Ammon's horn (tissue), 1 donor: ENCODE results near the gene UBE2M.
"Not testable (repeated sequence)": the region's sequence is repeated elsewhere in the genome, so short reads cannot be mapped to it uniquely, and the experiment has no call there.

Source experiments
- DNase-seq: peaks from one replicate; pipeline ENCODE4 v3.0.0-alpha.2; 2016; ENCODE audit warnings: low spot score

The UBE2M gene

DNA sequence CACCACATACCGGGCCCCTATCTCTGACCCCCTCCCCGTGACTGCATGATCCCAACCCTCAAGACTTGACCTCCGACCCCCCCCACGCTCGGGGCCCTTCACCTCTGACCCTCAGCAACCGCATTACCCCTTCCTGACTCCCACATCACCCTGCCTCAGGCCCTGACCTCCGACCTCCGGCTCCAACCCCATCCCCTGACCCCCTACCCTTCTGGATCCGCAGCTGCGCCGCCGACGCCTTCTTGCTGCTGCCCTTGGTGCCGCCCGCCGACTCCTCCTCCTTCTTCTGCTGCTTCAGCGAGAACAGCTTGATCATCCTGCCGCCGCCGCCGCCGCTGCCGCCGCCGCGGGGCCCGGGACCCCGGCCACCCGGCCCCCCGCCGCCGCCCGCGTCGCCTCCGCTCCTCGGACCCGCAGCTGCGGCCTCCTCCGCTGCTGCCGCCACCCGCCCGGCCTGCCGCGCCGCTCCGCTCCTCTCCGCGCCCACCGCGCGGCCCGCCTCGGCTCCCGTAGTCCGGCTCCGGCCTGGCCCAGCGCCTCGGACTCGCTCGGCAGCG is at the start of gene UBE2M:
UBE2M (minus strand) TSS at position 546 of the 557 bp plus-strand sequence; CDS start at position 316, 230 bp downstream.
- DNase-seq: no peak

DNA sequence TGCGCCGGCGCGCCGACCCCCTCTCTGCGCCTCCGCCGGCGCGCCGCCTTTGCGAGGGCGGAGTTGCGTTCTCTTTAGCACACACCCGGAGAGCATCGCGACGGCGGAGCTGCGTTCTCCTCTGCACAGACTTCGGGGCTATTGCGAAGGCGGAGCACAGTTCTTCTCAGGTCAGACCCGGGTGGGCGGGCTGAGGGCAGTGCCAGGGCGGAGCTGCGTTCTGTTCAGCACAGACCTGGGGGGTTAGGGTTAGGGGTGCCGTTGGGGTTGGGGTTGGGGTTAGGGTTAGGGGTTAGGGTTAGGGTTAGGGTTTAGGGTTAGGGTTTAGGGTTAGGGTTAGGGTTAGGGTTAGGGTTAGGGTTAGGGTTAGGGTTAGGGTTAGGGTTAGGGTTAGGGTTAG is 48.8 kb upstream of the UBE2M start:
- DNase-seq: not testable (repeated sequence)

DNA sequence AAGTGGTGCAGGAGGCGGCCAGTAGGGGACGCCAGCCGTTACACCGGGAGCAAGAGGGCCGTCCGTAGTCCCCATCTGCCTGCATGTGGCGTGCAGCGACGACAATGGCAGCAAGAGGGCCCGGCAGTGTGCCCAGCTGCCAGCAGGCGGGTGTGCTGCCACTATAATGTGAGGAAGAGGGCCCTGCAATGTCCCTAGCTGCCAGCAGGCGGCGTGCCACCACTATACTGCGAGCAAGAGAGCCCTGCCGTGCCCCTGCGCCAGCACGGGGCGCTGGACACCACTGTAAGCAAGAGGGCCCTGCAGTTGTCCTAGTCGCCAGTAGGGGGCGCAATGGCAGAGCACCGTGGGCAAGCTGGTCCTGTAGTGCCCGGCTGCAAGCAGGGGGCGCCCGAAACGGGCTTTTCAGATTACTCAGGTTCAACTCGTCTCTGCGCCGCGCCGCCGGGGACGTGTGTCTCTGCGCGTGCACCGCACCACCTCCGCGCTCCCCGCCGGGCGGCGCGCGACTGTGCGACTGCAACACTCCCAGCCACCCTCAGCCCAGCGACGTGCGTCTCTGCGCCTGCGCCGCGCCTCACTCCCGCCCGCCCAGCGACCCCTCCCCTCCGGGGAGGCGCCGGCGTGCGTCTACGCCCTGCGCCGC is 48.0 kb upstream of the UBE2M start:
- DNase-seq: not testable (repeated sequence)

DNA sequence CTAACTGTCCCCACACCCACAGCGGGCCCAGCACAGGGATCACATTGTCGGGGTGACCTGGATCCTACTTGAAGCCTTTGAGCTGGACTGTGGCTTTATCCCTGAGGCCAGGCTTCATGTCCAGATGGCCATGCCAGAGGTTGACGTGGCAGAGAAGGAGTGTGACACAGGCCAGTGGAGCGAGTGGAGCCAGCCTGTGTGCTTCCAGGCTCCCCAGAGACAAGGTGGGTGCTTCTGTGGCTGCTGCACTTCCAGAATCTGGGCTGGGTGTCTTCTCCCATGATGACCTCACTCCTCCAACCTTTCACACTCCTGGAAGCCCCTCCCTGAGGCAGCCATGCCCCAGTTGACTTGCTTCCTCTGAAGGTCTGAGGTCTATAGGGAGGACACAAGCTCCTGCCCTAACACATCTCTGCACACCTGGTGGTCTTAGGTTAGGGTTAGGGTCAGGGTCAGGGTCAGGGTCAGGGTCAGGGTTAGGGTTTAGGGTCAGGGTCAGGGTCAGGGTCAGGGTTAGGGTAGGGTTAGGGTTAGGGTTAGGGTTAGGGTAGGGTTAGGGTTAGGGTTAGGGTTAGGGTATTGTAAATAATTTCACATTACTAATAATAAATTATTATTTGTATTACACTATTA is 27.8 kb upstream of the UBE2M start:
- no peak for DNase-seq

DNA sequence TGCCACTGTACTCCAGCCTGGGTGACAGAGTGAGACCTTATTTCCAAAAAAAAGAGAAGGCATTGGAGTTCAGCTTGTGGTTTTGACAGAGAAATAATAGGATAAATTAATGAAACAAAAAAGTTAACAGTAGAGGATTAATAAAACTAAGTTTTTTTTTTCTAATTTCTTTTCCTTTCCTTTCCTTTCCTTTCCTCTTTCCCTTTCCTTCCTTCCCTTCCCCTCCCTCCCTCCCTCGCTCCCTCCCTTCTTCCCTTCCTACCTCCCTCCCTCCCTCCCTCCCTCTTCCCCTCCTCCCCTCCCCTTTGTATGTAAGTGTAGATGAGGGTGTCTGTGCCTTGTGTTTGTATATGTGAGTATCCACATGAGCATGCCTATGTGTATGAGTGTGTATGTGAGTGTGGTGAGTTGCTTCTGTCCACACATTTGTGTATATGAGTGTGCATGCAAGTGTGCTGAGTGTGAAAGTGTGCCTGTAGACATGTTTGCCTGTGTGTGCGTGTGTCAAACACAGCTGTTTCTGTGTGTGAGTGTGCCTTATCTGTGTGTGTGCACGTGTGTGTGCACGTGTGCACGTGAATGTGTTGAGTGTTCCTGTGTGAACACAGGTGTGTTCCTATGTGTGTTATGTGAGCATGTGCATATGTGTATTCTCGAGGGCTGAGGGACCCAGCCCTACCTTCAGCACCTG is 27.2 kb upstream of the UBE2M start:
- no peak for DNase-seq

DNA sequence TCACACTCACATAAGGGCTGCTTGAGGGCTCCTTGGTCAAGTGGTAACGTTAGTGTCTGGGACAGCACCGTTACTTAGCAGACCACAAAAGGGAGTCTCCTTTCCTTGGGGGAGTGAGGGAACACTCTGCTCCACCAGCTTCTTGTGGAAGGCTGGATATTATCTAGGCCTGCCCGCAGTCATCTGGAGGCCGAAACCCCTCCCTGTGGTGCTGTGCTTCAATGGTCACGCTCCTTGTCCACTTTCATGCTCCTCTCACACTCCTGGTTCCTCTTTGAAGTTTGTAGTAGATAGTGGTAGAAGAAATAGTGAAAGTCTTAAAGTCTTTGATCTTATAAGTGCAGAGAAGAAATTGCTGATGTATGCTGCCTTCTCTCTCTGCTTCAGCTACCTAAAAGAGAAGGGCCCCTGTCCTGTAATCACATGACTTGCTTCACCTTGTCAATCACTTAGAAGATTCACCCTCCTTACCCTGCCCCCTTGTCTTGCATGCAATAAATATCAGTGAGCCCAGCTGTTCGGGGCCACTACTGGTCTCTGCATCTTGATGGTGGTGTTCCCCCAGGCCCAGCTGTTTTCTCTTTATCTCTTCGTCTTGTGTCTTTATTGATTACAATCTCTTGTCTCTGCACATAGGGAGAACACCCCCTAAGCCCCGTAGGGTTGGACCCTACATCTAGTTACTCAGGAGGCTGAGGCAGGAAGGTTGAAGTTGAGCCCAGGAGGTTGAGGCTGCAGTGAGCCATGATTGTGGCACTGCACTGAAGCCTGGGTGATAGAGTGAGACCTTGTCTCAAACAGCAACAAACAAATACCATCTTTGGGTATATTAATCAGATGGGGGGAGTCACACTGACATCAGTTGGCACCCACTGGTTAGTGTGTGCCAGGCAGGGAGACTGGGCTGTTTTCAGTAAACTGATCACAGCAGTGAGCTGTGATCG is 26.4 kb upstream of the UBE2M start:
- DNase-seq: no peak

DNA sequence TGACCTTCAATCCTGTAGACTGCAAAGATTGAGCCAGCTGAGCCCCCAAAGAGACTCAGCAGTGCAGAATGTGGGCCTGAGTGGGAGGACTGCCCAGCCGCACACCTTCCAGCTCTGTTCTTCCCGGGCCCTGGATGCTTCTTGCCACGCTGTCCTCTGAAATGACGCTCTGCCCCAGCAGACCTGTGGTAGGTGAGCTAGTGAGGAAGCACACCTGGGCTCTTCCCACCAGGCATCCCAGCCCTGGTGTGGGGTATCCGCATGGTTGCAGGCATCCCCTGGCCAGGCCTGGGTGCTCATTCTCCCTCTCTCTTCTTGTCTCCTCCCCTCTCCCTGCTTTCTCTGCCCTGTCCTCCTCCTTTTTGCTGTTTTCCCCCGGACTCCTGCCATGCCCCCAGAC is 24.6 kb upstream of the UBE2M start:
- DNase-seq: no peak

DNA sequence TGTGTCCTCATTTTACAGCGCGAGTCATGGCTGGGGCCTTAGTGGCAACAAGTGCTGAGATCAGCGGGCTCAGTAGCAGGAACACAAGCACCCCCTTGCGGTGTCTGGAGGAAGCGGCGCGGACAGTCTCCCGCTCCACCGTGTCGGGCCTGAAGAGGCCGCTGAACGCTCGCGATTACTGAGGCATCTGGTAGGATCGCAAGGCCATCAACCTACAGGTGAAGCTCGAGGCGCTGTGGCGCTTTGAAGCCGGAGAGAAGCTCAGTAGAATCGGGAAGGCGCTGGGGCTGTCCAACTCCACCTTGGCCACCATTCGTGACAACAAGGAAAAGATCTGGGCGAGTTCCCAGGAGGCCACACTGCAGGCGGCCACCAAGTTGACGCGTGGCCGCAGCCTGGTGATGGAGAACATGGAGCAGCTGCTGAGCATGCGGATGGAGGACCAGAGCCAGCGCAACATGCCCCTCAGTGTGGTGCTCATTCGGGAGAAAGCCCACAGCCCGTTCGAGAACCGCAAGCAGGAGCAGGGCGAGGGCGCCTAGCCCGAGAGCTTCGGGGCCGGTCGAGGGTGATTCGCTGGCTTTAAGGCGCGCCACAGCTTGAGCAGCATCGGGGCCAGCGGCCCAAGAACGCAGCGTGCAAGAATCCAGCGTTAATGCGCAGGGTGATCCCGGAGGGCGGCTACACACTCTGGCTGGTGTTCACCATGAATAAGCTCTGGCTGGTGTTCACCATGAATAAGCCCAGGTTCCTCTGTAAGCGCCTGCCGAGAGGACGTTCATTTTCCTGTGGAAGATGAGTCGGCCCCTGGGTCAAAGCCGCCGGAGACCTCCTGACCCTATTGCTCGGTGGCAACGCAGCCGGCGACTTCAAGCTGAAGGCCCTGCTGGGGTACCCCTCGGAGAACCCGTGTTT is 23.1 kb upstream of the UBE2M start:
- DNase-seq: peak; percentile 88

DNA sequence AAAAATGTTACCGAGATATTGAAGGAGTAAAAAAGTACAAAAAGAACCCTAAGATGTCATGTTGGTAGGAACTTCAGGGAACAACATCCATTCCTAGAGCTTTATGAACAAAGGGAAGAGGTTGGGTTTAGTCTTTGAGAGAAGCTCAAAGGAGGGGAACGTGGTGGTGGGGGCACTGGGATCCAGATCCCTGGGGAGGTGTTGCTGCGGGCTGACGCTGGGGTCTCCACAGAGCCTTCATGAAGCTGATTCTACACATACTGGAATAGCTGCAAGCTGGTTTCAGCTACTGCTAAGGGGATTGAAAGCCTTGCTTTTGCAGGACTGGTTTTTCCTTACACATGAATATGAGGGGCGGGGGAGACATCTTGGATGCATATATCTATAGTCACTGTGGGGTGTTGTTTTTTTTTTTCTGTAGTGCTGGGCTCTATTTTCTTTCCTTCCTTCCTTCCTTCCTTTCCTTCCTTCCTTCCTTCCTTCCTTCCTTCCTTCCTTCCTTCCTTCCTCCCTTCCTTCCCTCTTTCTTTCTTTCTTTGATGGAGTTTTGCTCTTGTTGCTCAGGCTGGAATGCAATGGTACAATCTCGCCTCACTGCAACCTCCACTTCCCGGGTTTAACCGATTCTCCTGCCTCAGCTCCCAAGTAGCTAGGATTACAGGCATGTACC is 21.2 kb upstream of the UBE2M start:
- DNase-seq: no peak

DNA sequence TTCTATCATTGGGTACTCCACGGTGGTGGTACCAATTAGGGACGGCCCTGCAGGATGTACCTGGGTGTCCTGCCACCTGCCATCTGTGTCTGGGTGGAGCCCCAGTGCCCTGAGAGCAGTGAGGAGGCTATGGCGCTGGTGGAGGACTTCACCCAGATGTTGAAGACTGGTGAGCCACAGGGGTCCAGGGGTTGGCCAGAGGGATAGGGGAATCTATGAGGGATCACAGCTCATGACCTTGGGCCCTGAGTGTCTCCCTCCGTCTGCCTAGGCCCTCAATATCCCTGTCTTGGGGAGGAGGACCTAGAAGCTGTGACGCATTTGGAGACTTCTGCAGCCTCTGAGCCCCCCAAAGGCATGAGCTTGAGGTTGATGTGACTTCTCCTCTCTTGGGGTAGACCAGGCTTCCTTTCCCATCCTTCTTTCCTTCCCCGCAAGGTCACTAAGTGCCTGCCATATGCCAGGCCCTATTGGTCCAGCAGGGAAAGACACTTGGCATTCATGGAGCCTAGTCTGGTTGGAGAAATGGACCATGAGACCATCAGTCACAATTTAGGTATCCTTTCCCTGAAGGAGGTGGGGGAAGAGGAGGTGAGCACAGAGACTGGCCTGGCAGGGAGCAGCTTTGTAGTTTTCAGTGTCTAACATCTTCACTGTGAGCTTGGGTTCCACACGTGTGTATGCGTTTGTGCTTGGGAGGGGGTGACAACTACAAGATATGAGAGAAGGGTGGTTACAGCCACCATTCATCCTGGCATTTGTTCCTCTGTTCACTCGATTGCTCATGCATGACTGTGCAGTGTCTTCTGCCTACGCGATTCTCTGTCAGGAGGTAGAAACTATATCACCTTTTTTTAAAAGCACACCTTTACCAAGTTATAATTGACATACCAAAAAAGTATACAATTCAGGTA is 19.9 kb upstream of the UBE2M start:
- peak; percentile 12 for DNase-seq

DNA sequence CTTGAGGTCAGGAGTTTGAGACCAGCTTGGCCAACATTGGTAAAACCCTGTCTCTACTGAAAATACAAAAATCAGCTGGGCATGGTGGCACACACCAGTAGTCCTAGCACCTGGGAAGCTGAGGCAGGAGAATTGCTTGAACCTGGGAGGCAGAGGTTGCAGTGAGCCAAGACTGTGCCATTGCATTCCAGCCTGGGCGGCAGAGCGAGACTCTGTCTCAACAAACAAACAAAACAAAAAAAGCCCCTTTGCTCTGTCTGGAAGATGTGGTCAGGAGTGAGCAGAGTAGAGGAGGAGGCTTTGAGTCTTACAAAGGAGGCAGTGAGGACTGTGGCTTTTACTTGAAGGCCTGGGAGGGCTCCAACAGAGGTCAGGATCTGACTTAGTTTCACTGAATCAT is 19.2 kb upstream of the UBE2M start:
- not testable (repeated sequence) for DNase-seq

DNA sequence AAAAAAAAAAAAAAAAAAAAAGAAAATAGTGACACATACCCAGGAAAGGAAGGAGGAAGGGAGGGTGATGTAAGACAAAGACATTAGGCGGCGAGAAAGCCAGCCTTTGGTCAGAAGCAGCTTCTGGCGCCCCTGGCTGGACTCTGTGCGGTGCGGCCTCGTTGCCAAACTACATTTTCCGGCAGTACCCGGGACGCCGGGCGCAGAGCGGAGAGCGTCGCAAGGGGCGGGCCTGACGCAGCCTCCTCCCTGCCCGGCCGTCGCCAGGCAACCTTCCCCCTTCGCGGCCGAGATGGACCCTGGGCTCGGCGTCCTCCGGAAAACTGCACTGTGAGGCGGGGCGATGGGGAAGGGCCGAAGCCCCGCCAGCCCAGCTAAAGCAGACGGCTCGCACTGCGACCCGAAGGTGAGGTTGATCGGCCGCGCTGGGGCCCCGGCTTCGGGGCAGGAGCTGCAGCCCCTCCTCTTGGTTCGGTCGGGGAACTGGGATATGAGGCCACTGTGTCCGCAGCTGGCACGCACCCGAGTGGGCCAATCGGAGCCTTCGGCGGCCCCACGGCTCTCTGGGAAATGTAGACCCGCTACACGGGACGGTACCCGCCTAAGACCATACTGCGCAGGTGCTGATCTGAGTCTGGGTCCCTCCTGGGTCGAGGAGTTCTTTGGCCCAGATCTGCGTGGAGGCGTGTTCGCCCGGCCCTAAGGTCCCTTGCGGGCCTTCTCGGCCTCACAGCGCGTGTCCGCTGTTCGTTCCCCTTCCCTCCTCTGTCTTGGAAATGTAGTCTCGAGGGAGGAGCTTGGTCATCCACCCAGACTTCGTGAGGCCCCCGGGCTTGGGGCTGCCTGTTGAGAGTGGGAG is 17.0 kb upstream of the UBE2M start:
- DNase-seq: peak; percentile 96

DNA sequence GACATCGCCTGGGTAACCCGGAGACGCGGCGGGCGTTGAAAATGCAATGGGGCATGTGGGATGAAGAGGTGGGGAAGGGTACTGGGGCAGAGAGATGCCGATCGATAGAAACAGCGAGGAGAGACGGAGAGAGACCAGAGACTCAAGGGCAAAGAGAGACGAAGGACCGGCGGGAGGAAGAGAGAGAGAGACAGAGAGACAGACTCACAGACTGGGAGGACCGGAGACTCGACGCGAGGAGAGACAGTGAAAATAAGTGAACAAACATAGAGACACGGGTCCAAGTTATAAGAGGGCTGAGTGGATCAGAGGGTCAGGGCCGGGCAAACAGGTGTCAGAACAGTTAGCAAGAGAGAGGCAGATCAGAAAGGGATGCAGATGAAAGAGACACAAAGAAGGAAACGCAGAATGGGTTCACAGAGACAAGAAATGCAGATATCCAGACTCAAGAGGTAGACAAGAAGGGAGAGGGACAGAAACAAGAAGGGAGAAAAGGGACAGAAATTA is 15.3 kb upstream of the UBE2M start:
- DNase-seq: peak; percentile 33

DNA sequence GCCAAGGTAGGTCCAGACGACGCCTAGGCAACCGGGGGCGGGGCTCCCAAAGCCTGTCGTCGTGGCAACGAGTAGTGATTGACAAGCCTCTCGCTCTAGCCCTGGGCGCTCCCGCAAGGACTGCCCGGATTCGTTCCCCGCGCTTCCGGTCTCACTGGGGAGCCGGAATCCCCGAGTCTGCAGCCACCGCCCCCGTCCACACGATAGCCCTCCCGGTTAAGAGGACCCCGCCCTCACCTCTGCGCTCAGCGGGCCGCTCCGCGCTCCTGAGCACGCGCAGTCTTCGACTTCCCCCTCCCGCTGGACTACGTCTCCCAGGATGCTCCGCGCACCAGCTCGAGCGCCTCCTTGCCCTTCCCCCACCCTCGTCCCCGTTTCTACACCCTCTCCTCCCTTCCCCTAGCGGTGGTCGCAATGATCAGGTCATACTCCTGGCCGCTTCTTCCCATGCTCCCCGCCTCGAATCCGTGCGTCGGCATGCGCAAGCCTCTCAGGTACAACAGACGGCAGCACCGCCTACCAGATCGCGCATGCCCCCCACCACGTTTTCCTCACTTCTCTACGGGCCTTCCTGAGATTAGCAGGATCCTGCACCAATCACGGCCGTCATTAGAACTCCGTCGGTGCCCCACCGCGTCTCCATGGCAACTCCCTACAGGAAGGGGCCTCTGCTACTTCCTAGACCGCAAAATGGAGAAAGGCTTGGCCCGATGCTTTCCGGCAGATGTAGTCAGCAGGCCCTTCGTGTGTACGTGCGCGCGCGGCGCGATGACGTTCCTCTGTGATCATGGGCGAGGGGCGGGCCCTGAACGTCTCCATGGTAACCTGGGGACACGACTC is 14.6 kb upstream of the UBE2M start, which contains the start of gene MZF1:
MZF1 (minus strand) TSS at position 518 of the 840 bp plus-strand sequence. CDS start 1,946 bp downstream, outside the sequence.
- DNase-seq: peak; percentile 100

DNA sequence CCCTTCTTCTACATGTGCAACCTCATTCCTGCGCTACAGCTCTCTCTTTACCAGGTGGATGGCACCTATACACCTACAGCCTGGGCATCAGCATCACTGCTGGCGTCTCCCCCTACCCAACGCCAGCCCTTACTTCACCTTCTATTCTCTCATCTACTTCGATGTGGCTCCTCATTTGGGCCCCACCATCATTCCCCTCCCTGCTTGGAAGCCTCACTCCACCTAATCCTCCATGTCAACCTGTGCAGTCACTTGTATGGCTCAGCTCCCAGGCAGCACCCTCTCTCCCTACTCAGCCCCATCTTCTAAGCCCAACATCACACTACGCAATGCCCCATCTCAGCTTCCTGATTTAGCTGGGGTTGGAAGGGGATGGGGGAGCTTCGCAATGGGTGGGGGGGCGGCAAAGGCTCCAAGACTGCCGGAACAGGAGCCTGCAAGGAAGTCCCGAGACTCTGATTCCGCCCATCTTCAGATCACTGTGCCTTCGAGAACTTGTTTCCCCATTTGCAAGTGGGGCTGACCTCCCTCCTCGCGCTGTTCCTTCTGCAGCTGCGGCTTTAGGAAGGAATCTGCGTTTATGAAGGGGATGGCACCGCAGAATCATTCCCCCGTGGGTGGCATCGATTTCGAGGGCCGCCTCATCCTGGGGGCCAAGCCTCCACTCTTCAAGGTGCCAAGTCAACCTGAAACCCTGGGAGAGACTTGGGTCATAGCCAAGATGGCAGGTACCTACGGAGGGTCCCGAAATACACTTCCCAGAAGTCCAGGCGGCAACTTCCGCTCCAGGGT is 13.8 kb upstream of the UBE2M start:
- no peak for DNase-seq

DNA sequence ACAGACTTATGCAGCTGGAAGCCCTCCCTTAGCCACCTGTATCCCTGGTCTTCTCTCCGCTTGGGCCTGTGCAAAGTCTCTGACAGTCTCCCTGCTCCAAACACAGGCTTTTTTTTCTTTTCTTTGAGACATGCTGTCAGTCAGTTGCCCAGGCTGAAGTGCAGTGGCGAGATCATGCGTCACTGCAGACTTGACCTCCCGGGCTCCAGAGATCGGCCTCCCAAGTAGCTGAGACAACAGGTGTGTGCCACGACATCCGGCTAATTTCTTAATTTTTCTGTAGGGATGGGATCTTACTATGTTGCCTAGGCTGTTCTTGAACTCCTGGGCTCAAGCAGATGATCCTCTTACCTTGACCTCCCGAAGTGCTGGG is 13.2 kb upstream of the UBE2M start:
- no peak for DNase-seq
